ENCODE measurements around the gene FGGY. TPM values are rescaled to one million over a fixed set of nuclear protein-coding genes. Genes with fewer than 3 reads are reported as not detected.
"Not testable (repeated sequence)": the region's sequence is repeated elsewhere in the genome, so short reads cannot be mapped to it uniquely, and the experiment has no call there.

FGGY gene
- total RNA-seq, 4 donors from 2014 or later = 23.3 to 26.4 (median 25.3) TPM

GRCh38 chr1:59452559-59452958, 155.7 kb downstream of the FGGY start:
- TF ChIP-seq POLR2A (IDR thresholded peaks at IDR 0.05; ENCODE audit: low read depth) (no peak), EP300 (IDR thresholded peaks at IDR 0.05) (no peak), POLR2AphosphoS5 (IDR thresholded peaks at IDR 0.05) (no peak)
- H3K9me3 ChIP-seq = no peaks in the 10 kb centered on the region
- H3K4me1 ChIP-seq = peaks cover 0 to 2% (median 0%) of the 10 kb centered on the region in 4 donors
- no peak overlapping the region for H3K27ac ChIP-seq (replicated peaks in 1 of 4)
- H3K36me3 ChIP-seq = no peaks in the 10 kb centered on the region
- 100% methylated on average over 1 of the region's 1 CpG for WGBS
- H3K4me3 ChIP-seq = no peak overlapping the region
- no peaks in the 10 kb centered on the region for H3K27me3 ChIP-seq
- intact Hi-C loops (cut with DNase I) = no loop called here
- DNase-seq (ENCODE audit: extremely low spot score) = no peak

DNA sequence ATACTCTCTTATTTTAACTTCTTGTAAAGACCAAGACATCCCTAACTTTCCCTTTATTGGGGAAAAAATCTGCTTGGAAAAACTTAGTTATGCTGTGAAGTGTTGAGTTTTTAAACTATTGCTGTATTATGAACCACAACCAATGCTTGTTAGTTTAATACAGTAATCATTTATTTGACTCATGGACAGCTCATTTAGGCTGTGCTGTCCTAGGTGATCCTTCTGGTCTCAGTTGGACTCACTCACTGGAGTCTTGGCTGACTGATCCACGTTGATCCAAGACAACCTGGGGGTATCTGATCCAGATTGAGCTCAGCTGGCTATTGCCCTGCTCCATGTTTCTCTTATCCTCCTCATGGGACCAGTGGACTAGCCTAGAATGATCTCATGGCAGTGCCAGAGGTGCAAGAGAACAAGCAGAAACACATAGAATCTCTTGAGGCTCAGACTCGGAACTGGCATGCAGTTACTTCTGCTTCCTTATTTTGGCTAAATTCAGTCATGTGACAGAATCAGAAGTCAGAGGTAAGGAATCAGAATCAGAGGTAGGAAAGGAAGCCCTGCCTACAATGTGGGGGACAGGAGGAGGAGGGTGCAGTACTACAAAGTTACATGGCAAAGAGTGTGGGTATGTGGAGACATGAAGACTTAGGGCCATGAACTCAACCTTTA, 156.5 kb downstream of the FGGY start:
- Histone ChIP-seq H3K36me3 (no peaks in the 10 kb centered on the region), H3K4me1 (no peaks in the 10 kb centered on the region), H3K27ac (replicated peaks in 1 of 4) (no peak overlapping the region), H3K9me3 (no peaks in the 10 kb centered on the region), H3K4me3 (no peak overlapping the region), H3K27me3 (no peaks in the 10 kb centered on the region)
- no peak for DNase-seq (ENCODE audit: extremely low spot score)
- WGBS = 94% methylated on average over 2 of the region's 2 CpGs
- TF ChIP-seq POLR2AphosphoS5 (IDR thresholded peaks at IDR 0.05) (no peak), POLR2A (IDR thresholded peaks at IDR 0.05; ENCODE audit: low read depth) (no peak), EP300 (IDR thresholded peaks at IDR 0.05) (no peak)
- TF ChIP-seq, protein P1, sequence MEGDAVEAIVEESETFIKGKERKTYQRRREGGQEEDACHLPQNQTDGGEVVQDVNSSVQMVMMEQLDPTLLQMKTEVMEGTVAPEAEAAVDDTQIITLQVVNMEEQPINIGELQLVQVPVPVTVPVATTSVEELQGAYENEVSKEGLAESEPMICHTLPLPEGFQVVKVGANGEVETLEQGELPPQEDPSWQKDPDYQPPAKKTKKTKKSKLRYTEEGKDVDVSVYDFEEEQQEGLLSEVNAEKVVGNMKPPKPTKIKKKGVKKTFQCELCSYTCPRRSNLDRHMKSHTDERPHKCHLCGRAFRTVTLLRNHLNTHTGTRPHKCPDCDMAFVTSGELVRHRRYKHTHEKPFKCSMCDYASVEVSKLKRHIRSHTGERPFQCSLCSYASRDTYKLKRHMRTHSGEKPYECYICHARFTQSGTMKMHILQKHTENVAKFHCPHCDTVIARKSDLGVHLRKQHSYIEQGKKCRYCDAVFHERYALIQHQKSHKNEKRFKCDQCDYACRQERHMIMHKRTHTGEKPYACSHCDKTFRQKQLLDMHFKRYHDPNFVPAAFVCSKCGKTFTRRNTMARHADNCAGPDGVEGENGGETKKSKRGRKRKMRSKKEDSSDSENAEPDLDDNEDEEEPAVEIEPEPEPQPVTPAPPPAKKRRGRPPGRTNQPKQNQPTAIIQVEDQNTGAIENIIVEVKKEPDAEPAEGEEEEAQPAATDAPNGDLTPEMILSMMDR (IDR thresholded peaks at IDR 0.05) = no peak
- intact Hi-C loops (cut with DNase I) = no loop called here

GRCh38 chr1:59455206-59455605, 158.3 kb downstream of the FGGY start:
- H3K9me3 ChIP-seq = peaks cover 0 to 6% (median 0%) of the 10 kb centered on the region in 4 donors
- H3K36me3 ChIP-seq = no peaks in the 10 kb centered on the region
- TF ChIP-seq EP300 (IDR thresholded peaks at IDR 0.05) (no peak), POLR2A (IDR thresholded peaks at IDR 0.05; ENCODE audit: low read depth) (no peak), POLR2AphosphoS5 (IDR thresholded peaks at IDR 0.05) (no peak)
- TF ChIP-seq, protein P1 (IDR thresholded peaks at IDR 0.05) = no peak
- 89% methylated on average over 2 of the region's 2 CpGs for WGBS
- no peaks in the 10 kb centered on the region for H3K4me1 ChIP-seq
- no peak overlapping the region for H3K27ac ChIP-seq (replicated peaks in 1 of 4)
- H3K4me3 ChIP-seq = no peak overlapping the region
- intact Hi-C loops (cut with DNase I) = no loop called here
- no peaks in the 10 kb centered on the region for H3K27me3 ChIP-seq
- DNase-seq (ENCODE audit: extremely low spot score) = no peak

DNA sequence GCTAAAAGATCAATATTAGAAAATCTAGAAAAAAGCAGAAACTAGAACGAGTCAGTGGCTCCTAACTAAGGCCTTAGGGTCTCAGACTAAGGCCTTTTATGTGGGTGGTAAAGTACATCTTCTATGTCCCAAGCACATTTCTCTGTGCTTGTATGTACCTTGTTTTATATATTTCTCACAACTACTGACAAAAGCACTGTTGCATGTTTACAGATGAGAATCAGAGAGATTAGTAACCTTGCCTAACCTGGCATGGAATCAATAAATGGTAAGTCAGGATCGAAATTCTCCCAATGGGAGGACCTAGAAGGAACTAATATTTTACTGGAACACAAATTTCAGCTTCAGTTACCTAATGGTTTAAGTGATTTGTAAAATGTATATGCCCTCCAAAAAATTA, 160.9 kb downstream of the FGGY start:
- TF ChIP-seq POLR2A (IDR thresholded peaks at IDR 0.05; ENCODE audit: low read depth) = no peak
- TF ChIP-seq, protein P1 (IDR thresholded peaks at IDR 0.05) = no peak

DNA sequence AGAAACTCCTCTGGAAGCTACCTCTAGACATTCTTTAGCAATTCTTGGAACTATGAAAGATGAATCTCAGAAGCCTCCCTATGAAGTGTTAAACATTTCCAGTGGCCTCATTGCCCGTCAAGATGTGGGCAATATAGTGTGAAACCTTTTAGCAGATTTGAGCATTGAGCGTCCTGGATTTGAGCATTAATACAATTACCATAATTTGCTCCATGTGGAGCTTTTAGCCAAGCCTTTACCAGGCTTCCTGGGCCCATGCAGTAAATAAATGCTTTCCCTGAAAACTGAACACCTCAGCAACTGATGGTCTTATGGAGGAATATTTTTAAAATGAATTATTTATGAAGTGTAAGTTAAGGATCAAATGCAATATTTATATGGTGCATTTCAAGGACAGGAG, 162.0 kb downstream of the FGGY start:
- H3K4me1 ChIP-seq = no peaks in the 10 kb centered on the region
- H3K27me3 ChIP-seq = no peaks in the 10 kb centered on the region
- WGBS = 87% methylated on average over 2 of the region's 2 CpGs
- no peaks in the 10 kb centered on the region for H3K36me3 ChIP-seq
- H3K9me3 ChIP-seq = peaks cover 0 to 6% (median 0%) of the 10 kb centered on the region in 4 donors
- H3K4me3 ChIP-seq = no peak overlapping the region
- no peak overlapping the region for H3K27ac ChIP-seq (replicated peaks in 1 of 4)
- TF ChIP-seq EP300 (IDR thresholded peaks at IDR 0.05) (no peak), POLR2A (IDR thresholded peaks at IDR 0.05; ENCODE audit: low read depth) (no peak), POLR2AphosphoS5 (IDR thresholded peaks at IDR 0.05) (no peak)
- TF ChIP-seq, protein P1 (IDR thresholded peaks at IDR 0.05) = no peak
- intact Hi-C loops (cut with DNase I) = no loop called here
- no peak for DNase-seq (ENCODE audit: extremely low spot score)

More for the DNA sequence above, 160.9 kb downstream of the FGGY start:
- intact Hi-C loops (cut with DNase I) = no loop called here
- Histone ChIP-seq H3K27ac (replicated peaks in 1 of 4) (no peak overlapping the region), H3K36me3 (no peaks in the 10 kb centered on the region), H3K27me3 (no peaks in the 10 kb centered on the region), H3K4me3 (no peak overlapping the region), H3K9me3 (peaks cover 0 to 6% (median 0%) of the 10 kb centered on the region in 4 donors), H3K4me1 (no peaks in the 10 kb centered on the region)
- DNase-seq (ENCODE audit: extremely low spot score) = no peak
- 89% methylated on average over 2 of the region's 2 CpGs for WGBS

DNA sequence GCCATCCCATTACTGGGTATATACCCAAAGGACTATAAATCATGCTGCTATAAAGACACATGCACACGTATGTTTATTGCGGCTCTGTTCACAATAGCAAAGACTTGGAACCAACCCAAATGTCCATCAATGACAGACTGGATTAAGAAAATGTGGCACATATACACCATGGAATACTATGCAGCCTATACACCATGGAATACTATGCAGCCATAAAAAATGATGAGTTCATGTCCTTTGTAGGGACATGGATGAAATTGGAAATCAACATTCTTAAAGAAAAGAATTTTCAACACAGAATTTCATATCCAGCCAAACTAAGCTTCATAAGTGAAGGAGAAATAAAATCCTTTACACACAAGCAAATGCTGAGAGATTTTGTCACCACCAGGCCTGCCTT, 166.0 kb downstream of the FGGY start:
- H3K27ac ChIP-seq (replicated peaks in 1 of 4); DNase-seq (ENCODE audit: extremely low spot score); intact Hi-C loops (cut with DNase I); H3K36me3 ChIP-seq; H3K4me3 ChIP-seq; H3K27me3 ChIP-seq; H3K4me1 ChIP-seq; H3K9me3 ChIP-seq: not testable (repeated sequence)
- 100% methylated on average over 1 of the region's 2 CpGs for WGBS

DNA sequence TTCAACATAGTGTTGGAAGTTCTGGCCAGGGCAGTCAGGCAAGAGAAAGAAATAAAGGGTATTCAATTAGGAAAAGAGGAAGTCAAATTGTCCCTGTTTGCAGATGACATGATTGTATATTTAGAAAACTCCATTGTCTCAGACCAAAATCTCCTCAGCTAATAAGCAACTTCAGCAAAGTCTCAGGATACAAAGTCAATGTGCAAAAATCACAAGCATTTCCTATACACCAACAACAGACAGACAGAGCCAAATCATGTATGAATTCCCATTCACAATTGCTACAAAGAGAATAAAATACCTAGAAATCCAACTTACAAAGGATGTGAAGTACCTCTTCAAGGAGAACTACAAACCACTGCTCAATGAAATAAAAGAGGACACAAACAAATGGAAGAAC, 168.6 kb downstream of the FGGY start:
- DNase-seq (ENCODE audit: extremely low spot score) = not testable (repeated sequence)

More for the DNA sequence above, 168.6 kb downstream of the FGGY start:
- H3K4me1 ChIP-seq; intact Hi-C loops (cut with DNase I); H3K4me3 ChIP-seq; H3K27me3 ChIP-seq; H3K9me3 ChIP-seq; H3K27ac ChIP-seq (replicated peaks in 1 of 4); H3K36me3 ChIP-seq: not testable (repeated sequence)

All from esophagus muscularis mucosa (tissue), 4 donors.